ENCODE measurements around the gene JHY.
"Not testable (repeated sequence)": the region's sequence is repeated elsewhere in the genome, so short reads cannot be mapped to it uniquely, and the experiment has no call there.

The JHY gene

DNA sequence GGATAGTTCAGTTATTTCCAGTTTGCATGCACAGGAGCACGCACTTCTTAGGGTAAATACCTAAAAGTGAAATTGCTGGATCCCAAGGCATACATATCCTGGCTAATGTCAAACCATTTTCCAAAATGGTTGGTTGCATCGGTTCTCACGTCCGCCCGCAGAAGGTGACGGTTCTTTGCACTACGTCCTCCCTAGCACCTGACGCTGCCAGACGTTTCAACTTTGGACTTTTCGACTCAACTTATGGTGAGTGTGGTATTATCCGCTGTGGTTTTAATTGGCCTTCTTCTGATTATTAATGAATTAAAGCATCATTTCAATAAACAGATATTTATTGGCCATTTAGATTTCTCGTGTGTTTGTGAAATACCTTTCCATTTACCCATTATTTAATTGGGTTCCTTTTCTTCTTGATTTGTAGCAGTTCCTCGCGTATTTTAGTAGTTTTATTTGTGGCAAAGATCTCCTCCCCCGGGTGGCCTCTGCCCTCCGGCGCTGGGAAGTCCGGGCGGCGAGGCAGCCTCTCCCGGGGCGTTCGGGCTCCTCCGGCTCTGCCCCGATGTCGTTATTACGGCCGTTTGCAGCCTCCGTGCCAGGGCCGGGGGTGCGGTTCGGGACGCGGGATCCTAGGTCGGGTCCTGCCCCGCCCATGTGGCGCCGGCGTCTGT, at the start of gene JHY:
Gene JHY, plus strand, starts transcription at position 571 of the 668 bp plus-strand sequence. CDS start 3,091 bp downstream, outside the sequence.
- DNase-seq = no peak

- DNase-seq = no peak
Observed at GRCh38 chr11:122833846-122834464, 48.6 kb upstream of the JHY start.

DNA sequence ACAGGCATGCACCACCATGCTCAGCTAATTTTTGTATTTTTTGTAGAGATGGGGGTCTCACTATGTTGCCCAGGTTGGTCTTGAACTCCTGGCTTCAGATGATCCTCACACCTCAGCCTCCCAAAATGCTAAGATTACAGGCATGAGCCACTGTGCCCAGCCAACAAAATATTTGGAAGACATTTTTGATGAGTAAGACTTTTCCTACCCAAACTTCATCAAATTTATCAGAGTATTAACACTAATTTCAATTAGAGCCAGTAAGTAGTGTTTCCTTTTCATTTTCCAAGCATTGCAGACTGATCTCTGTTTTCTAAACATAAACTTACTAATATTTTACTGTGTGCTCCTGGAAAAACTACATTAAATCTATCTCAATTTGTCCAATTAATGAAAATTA, 45.6 kb upstream of the JHY start:
- DNase-seq = no peak

DNA sequence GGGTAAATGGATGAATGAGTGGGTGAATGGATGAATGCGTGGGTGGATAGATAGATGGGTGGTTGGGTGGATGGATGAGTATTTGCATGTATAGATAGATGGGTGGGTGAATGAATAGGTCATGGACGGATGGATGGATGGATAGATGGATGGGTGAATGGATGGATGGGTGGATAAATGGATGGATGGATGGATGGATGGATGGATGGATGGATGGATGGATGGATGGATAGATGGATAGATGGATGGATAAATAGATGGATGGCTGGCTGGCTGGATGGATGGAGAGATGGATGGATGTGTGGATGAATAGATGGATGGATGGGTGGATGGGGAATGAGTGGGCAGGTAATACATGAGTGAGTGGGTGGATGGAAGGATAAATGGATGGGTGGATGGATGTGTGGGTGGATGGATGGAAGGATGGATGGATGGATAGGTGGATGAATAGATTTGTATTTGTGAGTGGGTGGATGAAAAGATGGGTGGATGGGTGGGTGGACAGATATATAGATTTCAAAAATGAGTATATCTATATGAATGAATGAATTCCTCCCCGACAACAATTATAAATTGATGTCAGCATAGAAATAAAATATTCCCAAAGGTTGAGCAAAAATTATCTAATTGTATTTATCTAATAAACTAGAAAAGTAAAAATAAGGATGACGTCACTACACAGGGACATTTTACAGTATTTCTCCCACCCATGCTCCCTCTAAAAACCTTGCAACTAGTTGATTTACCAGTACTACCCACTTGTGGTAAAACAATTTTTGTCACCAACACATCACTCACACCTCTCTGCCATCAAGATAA, 44.8 kb upstream of the JHY start:
- no peak for DNase-seq

DNA sequence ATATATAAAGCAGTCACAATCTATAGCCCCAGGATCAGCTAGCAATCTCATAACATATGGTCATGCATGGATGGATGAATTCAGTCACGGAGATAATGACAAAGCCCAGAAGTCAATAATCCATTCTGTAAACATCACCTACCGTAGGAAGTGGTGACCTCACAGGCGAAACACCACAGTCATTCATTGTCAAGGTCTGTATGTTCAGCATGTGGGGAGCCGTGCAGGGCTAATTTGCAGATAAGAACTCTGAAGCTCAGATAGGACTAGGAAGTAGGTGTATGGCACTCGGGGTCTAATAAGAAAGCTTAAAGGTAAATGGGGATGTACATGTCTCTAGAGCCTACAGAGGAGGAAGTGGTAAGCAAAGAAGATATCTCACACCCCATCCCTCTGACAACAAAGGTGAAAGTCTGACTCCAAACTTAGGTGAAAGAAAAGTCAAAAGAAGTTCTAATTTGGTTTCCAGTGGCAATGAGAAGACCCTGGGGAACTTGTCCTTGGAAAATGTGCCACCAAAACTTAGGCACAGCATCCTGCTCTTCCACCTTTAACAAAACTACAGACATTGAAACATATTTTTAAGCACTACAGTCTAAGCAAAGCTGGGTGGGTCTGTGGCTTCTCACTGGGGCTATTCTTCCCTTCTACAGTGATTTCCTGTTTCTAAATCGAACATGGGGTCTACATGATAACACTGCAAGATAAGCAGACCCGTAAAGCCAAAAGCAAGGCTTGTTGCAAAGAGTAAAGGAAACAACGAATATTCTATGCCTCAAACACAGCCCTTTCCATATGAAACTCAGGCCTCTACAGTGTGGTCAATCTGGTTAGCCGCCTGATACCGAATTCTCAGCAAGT, 39.0 kb upstream of the JHY start:
- no peak for DNase-seq

GRCh38 chr11:122847466-122847865, 35.1 kb upstream of the JHY start:
- DNase-seq = no peak

GRCh38 chr11:122848186-122848585, 34.4 kb upstream of the JHY start:
- no peak for DNase-seq

- no peak for DNase-seq
Observed at GRCh38 chr11:122850076-122850631, 32.4 kb upstream of the JHY start.

DNA sequence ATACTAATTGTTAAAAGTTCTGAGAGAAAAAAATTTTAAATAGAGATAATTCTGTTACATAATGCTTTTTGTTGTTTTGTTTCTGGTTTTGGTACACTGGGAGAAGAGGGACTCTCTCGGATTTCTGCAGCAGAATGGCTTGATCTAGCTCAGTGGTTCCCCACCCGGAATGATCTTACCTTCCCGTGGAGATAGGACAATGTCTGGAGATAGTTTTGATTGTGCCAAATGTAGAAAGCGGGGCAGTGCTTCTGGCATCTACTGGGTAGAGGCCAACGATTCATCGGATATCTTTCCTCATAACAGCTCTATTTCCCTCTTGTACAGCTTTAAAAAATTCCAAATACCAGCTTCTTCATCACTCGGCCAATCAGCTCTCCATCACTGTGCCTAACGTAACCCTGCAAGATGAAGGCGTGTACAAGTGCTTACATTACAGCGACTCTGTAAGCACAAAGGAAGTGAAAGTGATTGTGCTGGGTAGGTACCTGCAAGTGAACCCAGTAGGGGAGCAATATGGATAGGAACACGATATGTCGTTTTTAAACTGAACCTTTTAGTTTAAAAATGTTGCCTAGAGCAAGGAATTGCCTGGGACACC, 31.1 kb upstream of the JHY start:
- DNase-seq = no peak

- no peak for DNase-seq
Observed at GRCh38 chr11:122852074-122852795, 30.3 kb upstream of the JHY start.

GRCh38 chr11:122852796-122853160, 29.8 kb upstream of the JHY start:
- DNase-seq = no peak

GRCh38 chr11:122853261-122853660, 29.3 kb upstream of the JHY start:
- no peak for DNase-seq

DNA sequence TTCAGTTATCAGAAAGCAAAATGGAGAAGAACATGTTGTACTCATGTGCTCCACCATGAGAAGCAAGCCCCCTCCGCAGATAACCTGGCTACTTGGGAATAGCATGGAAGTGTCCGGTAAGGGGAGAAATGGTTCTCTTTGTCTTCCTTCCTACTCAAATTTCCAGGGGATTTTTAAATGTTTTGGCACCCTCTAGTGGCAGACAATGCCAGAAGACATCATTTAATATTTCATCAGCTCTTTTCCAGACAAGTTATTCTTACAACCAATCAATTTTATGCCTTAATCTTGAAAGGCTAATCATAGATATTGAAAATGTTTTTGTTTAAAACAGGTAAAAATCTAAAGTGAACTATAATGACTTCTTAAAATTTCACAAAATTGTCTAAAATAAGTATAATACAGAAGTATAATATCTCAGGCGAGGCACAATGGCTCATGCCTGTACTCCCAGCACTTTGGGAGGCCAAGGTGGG, 28.6 kb upstream of the JHY start:
- DNase-seq = peak; percentile 29

- DNase-seq = no peak
Observed at GRCh38 chr11:122861631-122862030, 20.9 kb upstream of the JHY start.

- no peak for DNase-seq
Observed at GRCh38 chr11:122862091-122862490, 20.5 kb upstream of the JHY start.

DNA sequence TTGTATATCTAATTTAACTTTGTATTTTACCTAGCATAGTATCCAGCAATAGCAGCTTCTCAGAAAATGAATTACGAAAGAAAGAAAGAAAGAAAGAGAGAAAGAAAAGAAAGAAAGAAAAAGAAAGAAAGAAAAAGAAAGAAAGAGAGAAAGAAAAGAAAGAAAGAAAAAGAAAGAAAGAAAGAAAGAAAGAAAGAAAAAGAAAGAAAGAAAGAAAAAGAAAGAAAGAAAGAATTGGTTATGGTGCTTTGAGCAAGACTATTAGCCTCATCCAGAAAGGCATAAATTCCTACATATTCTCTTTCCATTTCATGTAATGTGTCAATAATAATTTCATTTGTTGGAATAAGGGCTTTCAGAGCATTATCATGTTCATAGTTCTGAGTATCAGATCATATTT, 19.4 kb upstream of the JHY start:
- DNase-seq = not testable (repeated sequence)

GRCh38 chr11:122863704-122864326, 18.7 kb upstream of the JHY start:
- no peak for DNase-seq

DNA sequence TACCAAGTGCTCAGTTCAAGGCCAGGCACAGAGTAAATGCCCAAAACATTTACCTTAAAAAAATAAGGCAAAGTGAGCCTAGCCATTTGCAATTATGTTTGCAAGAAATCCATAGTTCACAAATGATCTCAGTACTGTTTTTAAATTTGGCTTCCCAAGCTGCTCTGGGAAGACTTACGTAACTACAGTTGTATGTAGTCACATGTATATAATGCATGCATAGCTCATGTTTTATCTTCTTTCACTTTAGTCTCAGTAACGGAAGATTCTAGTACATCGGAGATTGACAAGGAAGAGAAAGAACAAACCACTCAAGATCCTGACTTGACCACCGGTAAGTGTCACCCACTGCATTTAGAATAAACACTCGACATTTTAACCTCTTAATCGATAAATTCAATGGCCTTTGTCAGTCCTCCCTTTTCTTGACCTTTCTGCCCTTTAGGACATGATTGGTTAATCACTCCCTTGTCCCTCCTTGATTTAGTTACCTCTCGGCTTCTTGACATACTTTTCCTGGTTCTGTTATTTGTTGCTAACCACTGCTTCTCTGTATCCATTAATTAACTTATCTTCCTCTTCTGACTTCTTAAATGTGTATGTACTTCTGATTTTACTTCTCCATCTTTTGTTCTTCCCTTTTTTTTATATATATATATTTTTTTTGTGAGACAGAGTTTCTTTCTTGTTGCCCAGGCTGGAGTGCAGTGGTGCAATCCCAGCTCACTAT, 18.0 kb upstream of the JHY start:
- DNase-seq = no peak

GRCh38 chr11:122869622-122870021, 12.9 kb upstream of the JHY start:
- no peak for DNase-seq

- no peak for DNase-seq
Observed at GRCh38 chr11:122871302-122871701, 11.3 kb upstream of the JHY start.
